ENCODE data around the gene SPAM1. TPM values are rescaled to one million over a fixed set of nuclear protein-coding genes. Genes with fewer than 3 reads are reported as not detected.

The SPAM1 gene
- total RNA-seq, 1 donor from 2014 or later = not detected

Other genes starting within 250 kb of the SPAM1 start
- 24.4 and 32.2 TPM in 2 replicates for gene WASL, start 176.2 kb upstream of the SPAM1 start, total RNA-seq
- gene HYAL4, start 80.1 kb upstream of the SPAM1 start, total RNA-seq = 0.21 and 0.43 TPM in 2 replicates
- gene TMEM229A, start 107.8 kb downstream of the SPAM1 start, total RNA-seq = not detected in 2 replicates

Data from myocyte (in vitro differentiated cells).